Epithelial cell of proximal tubule (primary cell): ENCODE measurements around the gene ERC2. TPM values are rescaled to one million over a fixed set of nuclear protein-coding genes. Genes with fewer than 3 reads are reported as not detected.

ENCODE experiments used
- DNase-seq: peaks from one replicate; pipeline ENCODE4 v3.0.0-alpha.2; 2011; ENCODE audit warnings: low read depth
- H3K4me3 ChIP-seq: 2 replicates; pipeline ENCODE4 v1.5.1; 2011; ENCODE audit warnings: low read depth, mild to moderate bottlenecking, low read length
- CTCF ChIP-seq: conservative IDR thresholded peaks from 2 replicates; pipeline ENCODE4 v1.5.1; 2012; ENCODE audit warnings: low read depth, mild to moderate bottlenecking, low read length
- total RNA-seq: library from RNA; depleted of rRNA; stranded (reverse); fragments of >200 nt; gene quantifications from 2 replicates; pipeline ENCODE4 v1.2.3, GENCODE V29; 2015

The ERC2 gene
- total RNA-seq, 1 donor from 2014 or later: 2.7 TPM

- DNase-seq: no peak
- no peak overlapping the region for H3K4me3 ChIP-seq
- no peak for TF ChIP-seq CTCF
These were observed 63.4 kb downstream of the ERC2 start for GRCh38 chr3:56404884-56405283.

DNA sequence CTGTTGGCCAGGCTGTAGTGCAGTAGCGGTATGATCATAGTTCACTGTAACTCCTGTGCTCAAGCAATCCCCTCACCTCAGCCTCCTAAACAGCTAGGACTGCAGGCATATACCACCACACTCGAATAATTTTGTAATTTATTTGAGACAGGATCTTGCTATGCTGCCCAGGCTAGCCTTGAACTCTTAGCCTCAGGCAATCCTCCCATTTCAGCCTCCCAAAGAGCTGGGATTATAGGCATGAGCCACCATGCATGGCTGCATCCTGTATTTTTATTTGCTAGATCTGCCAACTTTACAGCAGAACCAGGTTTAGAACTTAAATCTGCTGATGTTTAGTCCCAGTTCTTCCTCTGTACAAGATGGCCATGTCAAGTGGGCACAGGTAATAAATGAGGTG is 69.6 kb downstream of the ERC2 start:
- no peak for DNase-seq
- no peak overlapping the region for H3K4me3 ChIP-seq
- no peak for TF ChIP-seq CTCF

DNA sequence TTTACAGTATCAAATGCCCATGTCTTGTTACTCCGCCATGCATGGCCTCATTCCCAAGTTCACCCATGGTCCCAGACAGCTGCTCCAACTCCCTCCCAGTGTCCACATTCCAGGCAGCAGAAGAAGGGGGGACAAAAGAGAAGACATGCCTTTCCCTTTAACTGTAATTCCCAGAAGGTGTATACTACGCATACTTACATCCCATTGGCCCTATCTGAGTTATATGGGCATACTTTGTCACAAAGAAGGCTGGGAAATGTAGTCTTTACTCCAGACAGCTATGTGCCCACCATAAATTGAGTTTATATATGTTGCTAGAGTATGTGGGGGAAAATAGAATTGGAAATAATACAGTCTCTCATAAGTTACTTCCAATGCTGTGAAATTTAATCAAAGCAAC is 70.5 kb downstream of the ERC2 start:
- no peak overlapping the region for H3K4me3 ChIP-seq
- no peak for TF ChIP-seq CTCF
- no peak for DNase-seq

DNA sequence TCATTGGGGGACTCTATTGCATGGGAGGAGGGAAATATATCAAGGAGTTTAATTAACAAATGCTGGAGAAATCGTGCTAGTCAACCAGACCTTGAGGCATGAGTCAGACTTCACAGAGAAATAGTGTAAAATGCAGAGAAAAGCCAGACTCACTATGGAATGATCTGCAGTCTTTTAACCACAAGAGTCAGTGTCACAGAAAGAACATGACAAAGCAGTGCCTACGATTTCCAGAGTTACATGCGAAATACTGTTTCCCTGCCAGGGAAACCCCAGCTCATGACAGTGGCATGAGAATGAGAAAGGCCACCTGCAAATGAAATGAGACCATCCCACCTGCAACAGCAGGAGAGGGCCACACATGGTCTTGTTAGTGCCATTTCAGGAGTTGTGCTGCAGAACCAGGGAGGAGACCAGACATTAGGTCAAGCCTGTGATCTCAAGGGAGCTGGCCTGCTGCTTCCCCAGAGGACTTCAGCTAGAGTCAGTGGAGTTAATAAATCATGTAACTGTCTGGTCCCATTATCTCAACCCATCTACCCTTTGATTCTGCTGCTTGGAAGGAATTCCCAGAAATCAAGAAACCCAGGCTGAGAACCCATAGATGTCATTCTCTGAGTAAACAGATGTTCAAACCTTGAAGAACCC is 79.0 kb downstream of the ERC2 start:
- no peak overlapping the region for H3K4me3 ChIP-seq
- no peak for DNase-seq
- TF ChIP-seq CTCF: no peak

DNA sequence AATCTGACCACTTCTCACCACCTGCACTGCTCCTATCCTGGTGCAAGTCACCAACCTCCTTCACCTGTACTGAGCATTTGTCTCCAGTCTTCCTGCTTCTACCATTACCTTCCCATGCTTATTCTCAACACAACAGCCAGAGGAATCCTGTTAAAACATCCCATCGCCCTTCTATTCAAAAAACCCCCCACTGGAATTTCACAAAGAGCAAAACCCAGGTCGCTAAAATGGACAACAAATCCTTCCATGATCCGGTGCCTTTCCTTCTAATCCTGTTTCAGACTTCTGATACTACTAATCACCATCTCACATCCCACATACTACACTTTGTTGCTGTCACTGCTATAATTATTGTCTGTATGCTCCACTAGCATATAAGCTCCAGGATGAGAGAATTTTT is 85.2 kb downstream of the ERC2 start:
- H3K4me3 ChIP-seq: no peak overlapping the region

GRCh38 chr3:56379723-56380287 is 88.5 kb downstream of the ERC2 start:
- no peak for DNase-seq
- H3K4me3 ChIP-seq: no peak overlapping the region
- TF ChIP-seq CTCF: no peak

More for the DNA sequence above, 85.2 kb downstream of the ERC2 start:
- TF ChIP-seq CTCF: no peak
- DNase-seq: no peak

DNA sequence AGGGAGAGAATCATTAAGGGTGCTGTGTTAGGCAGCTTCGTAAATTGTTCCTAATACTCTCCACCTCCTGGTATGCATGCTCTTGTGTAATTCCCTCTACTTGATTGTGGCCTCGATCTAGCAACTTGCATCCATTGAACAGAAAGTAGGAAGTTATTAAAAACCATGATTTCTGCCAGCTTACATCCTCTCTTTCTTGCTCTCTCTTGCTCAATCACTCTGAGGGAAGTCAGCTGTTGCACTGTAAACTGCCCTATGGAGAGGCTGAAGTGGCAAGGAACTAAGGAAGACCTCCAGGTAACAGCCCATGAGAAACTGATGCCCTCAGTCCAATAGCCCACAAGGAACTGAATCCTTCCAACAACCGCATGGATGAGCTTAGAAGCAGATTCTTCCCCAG is 92.6 kb downstream of the ERC2 start:
- H3K4me3 ChIP-seq: no peak overlapping the region
- no peak for TF ChIP-seq CTCF
- no peak for DNase-seq
